Activated CD4-positive, alpha-beta T cell treated with anti-CD3 and anti-CD28 coated beads, Interleukin-2, amount 50 U/mL, for 24 hours (primary cell): ENCODE measurements around the gene CMC4.

Source experiments
- DNase-seq, 2 donors: peaks; one replicate each; pipeline ENCODE4 v3.0.0-alpha.2; 2020; ENCODE audit warnings: low read depth in 1 of 2, low spot score in 1 of 2

Gene CMC4

DNA sequence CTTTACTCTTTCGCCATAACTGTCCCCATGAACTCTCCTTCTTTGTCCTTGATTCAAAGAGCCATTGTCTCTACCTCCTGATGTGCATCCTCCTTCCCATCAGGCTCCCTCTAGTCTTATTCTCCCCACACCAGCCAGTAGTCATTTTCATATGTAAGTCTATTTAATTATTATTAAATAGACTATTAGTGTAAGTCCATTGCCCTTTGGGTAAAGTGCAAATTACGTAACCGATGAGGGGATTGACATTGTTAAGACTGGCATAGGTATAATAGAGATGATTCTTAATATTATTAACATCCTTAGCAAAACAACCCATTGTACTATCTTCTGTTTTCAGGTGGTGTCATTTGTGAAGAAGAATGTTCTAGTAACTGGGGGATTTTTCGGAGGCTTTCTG lies 16.7 kb downstream of the CMC4 start:
- no peak for DNase-seq

DNA sequence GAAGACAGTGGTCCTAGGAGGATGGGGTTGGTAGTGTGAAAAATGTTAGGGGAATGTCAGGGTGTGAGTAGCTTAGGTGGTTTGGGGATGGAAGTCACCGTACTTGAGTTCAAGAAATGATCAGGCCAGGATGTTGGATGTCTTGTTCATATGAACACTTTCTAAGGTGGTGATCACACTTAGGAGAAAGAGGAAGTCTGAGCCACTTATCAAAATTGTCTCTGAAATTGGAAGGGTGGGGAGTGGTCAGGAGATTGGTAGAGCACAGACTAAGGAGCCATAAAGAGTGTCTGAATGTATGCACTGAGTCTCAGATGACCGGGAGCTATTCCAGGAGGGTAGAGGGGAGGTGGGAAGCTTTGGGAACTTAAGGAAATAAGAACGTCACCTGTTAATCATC lies 17.3 kb downstream of the CMC4 start:
- no peak for DNase-seq

DNA sequence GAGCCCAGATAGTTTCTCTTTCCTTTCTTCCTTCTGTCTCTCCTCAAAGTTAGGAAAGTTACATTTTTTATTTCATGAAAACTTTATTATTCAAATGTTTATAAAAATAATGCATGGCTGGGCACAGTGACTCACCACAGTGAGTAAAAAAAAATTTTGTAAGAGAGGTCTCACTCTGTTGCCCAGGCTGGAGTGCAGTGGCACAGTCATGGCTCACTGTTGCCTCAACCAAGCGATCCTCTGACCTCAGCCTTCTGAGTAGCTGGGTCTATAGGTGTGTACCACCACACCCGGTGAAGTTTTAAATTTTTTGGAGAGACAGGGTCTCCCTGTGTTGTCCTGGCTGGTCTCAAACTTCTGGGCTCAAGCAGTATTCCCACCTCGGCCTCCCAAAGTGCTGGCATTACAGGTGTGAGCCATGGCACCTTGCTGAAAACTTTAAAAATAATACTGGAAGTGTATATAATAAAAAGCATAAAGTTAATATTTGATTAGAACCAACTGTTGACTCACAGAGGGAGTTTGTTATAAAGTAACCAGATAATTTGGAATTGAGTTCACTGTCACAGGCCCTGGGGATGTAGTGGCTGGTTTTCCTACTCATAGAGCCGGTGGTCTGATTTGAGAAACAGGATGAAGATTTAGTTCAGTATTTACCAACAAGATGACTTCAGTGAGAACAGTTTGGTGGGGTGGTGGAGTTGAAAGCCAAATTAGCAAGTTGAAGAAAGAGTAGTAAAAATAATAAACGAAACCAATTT lies 18.0 kb downstream of the CMC4 start:
- no peak for DNase-seq

DNA sequence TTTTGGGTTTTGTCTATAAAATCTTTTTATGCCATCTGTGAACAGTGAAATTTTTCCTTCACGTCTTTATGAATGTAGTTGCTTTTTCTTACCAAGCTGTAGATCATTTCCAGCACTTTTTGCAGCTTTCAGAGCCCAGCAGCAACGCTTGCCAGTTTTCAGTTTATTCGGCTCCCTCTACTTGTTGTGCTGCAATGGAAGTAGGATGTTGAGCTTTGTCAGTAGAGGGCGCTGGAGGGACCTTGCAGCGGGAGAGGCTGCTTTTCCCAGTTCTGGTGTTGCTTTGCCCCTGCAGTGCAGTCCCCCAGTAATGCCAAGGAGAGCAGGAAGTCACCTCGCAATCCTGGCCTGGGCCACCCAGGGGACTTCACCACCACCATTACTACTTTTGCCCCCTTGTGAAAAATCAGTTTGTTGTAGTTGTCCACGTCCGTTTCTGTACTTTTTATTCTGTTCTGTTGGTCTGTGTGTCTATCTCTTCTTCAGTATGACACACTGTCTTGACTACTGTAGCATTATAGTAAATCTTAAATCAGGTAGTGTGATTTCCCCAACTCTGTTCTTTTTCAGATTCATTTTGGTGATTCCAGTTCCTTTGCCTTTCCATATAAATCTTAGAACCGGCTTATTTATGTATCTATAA lies 21.8 kb downstream of the CMC4 start:
- DNase-seq: no peak

DNA sequence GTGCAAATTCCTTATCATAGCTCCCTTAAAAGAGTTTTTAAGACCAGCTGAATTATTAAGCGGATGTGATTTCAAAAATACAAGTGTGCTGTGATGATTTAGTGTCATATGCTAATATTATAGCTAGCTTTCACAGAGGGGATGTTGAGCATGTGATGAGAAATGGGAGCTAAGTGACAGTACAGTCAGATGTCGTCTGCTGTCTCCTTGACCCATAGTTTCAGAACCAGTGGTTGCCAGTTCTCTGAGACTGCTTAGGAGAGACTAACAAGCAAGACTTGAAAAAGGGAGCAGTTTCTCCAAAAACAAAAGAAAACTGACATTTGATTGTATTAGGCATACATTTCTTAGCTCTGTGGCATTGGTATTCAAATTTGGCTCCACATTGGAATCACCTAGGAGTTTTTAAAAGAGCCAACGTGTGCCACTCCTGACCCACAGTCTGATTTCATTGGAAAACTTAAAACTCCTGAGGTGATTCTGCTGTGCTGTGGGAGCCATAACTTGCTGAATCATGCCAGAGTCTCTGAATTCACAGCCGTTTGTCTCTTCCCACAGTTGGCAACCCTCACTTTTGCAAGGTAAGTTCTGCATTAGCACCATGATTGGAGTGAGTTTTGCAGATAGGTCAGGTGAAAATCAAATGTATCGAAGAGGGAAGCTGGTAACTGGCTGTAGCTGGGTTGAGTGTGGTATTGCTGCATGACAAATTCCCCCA lies 24.0 kb downstream of the CMC4 start:
- DNase-seq: no peak

DNA sequence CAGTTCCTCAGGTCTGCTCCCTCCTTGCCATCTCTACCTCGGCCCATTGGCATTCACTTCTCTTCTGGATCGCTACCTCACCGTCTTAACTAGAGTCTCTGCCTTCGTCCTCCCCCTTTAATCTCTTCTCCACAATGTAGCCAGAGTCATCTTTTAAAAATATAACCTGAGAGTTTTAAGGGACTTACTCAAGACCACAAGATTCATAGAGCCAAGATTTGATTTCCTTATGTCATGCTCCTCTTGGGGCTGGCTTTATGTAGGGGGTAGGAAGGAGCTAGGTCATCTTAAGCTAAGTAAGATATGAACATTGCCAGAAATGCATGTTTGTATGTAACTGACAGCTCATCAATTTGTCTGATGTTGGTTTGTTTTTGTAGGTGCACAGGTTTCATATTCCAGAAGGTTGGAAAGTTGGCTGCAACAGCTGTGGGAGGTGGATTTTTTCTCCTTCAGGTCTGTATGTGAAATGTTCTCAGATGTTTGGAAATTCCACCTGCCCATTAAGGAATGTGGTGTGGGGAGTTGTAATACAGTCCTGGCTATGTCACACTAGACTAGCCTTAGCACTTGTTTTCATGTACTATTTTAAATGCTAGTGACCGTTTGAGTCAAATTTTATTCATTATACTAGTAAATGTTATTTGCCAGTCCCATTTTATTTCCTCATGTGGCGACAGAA lies 24.7 kb downstream of the CMC4 start:
- no peak for DNase-seq

DNA sequence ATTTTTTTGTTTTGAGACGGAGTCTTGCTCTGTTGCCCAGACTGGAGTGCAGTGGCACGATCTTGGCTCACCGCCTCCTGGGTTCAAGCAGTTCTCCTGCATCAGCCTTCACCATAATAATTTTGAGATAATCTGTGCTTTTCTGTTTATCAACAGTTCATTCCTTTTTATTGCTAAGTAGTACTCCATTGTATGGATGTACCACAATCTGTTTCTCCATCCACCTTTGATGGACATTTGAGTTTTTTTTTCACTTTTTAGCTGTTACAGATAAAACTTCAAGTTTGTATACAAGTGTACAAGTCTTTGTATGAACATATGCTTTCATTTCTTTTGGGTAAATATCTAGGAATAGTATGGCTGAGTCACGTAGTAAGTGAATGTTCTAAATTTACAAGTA lies 35.2 kb downstream of the CMC4 start:
- DNase-seq: no peak

DNA sequence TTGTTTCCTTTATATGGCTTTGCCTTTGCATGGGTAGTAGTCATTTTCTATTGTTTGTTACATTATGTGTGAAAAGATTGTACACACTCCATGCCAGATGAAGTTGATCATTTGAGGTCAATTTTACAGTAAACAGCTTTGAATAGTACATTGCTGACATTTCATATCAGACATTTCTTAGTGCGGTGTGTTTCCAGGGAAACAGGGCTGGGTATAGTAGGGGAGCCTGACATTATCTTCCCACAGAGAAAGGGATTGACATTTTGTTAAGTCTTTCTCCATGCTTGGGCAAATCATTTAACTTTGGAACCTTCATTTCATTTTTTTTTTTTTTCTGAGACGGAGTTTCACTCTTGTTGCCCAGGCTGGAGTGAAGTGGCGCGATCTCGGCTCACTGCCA lies 39.3 kb downstream of the CMC4 start:
- DNase-seq: no peak

DNA sequence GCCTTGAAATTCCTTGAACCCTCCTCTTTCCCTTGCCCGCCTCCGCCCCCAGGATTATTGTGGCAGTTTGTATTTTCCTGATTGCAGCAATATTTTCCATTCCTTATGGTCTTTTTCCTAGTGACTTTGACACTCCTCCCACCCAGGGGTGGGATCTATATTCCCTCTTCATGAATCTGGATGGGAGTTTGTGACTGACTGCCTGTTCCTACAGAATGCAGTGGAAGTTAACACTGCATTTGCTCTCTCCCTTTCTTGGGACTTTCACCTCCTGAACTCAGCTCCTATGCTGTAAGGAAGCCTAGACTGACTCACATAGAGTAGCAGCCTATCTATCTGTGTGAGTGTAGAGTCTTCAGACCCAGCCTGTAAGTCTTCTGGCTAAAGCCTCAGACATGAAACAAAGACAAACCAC lies 42.1 kb downstream of the CMC4 start:
- DNase-seq: no peak

DNA sequence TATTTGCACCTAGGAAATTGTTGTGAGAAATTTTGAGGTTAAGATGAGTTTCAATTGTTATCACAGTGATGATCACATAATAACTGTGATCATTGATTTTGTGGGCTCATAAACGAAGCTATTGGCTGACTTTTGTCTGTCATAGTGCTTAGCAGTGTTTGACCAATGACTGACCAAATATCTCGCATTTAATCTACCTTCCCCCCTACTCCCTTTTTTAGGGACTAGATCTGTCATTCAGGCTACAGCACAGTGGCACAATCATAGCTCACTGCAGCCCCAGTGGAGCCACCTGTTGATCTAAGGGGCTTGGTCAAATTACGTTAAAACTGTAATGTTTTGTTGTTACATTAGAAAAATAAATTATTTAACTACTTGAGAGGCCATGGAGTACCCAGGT lies 42.8 kb downstream of the CMC4 start:
- no peak for DNase-seq

DNA sequence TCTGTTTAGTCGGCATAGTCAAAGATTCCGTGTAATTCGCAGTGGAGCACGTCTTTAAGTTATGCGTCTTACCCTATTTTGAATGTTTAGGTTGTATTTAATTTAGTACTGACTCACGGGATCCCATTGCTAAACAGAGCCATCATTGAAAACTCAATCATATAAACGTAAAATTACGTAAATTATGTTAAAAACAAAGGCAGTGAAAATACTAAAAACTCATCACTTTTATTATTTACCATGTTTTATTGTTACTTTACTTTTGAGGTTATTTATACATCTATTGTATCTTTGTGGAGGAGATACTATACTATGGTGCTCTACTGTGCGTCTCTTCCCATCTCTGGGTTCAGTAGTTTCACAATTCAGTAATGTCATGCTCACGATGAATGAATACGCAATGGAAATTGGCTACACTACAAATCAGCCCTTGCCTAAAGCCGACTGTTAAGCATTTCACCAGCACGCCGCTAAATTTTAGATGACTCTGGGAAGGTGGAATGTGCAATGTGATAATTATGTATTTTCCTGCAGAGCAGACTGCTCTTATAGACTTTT lies 43.3 kb downstream of the CMC4 start:
- peak in 1 of 2 donors; percentile 16 for DNase-seq

DNA sequence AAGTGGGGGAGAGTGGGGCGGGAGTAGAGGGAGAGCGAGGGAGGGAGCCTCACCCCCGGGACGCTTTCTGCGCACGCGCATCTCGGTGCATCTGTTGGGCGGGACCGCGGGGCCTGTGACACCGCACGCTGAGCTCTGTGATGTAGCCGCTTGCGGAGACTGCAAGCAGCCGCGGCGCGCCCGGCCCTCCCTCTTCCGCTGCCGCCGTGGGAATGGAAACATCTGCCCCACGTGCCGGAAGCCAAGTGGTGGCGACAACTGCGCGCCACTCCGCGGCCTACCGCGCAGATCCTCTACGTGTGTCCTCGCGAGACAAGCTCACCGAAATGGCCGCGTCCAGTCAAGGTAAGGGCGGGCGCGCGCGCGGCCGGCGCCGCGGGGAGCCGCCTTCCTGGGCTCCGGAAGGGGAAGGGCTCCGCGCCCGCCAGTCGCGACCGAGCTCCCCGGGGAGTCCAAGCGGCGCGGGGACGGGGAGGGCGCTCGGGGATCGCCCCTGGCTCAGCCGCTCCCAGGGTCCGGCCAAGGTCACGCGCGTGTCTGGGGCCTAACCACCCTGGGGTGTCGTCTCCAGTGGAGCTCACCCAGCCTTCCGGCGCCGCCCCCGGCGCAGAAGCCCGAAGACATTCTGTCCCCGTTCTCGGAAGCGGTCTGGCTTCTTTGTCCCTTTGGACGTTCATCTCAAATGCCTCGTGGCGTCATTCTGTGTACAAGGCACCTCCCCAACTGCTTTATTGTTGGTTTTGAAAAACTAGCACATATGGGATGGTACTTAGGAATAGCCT lies 44.0 kb downstream of the CMC4 start, which contains the start of gene FUNDC2:
FUNDC2 (plus strand) TSS at position 118 of the 782 bp plus-strand sequence; CDS start at position 213, 95 bp downstream.
- DNase-seq: peak; percentile 70 to 88

DNA sequence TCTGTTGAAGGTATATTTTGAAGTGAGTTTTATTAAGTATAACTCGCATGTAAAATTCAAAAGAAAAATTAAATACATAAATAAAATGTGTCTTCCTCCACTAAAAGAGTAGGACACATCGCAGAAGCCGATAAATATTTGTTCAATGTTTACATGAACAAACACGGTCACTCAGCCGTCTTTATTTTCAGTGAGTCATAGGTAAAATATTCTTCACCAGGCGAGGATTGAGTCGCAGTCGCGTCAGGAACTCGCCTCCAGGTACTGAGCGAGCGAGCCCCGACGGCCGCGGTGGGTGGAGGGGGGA lies 44.6 kb downstream of the CMC4 start:
- DNase-seq: no peak

DNA sequence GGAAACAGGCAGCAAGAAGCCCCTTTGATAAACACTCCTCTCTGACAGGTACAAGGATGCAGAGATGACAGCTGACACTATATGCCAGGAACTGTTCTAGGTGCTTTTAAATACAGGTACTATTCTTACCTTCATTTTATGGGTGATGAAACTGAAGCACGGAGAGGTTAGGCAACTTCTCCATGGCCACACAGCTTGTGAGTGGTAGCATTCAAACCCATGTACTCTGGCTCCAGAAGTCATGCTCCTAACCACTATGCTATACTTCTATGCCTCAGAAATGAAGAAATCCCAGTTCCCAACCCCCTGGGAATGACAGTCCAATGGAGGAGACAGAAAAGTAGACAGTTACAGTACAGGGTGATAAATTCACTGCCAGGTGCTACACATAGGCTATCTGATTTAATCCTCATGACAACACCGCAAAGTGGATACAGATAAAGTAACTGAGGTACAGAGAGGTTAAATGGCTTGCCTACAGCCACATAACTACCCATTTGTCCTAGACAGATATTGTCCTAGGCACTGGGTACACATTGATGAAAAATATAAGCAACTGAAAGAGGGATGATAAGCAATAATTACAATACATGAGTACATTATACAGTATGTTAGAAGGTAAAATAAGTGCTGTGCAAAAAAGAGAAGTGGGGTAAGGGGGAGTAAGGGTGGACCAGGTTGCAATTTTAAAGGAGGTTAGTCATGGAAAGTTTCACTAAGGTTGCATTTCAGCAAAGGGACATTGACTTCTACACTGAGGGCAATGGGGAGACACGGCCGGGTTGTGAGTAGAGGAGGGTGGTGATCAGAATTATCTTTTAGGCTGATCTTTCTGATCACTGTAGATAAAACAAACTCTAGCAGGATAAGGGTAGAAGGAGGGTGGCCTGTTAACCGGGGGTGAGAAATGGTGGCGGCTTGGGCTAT lies 46.8 kb downstream of the CMC4 start:
- no peak for DNase-seq

DNA sequence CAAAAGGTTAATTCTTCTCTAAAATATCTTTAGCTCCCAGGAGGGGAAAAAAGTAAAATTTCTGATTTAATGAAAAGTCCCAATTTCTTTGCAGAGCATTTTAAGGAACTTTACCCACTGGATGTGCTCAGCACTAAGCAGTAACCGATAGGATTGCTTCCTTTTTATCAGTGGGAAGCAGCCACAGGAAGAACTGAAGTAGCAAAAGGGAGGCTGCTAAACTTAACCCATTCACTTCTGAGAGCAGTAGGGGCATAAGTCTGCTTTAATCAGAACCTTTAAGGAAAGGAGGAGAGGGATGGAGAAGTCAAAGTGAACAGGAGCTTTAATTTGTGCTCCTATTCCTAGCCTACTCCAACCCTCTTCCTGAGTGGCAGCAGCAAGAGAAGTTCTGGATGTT lies 48.4 kb downstream of the CMC4 start, which contains the start of gene F8:
F8 (minus strand) TSS at position 139 of the 400 bp plus-strand sequence. CDS start 171 bp downstream, outside the sequence.
- DNase-seq: no peak

DNA sequence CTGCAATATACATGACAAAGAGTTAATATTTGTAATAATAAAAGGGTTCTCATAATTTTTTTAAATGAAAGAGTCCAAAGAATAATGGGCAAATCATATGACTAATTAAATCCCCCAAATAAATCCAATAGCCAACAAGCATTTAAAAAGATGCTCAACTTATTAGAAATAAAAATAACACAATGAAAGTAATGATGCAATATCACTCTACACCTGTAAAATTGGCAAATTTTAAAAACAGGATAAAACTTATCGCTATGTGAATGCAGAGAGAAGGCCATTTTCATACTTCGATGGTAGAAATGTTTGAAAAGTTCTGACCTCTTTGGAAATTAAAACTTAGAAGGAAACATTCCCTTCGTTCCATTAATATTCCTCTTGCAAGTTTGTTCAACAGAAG lies 50.3 kb downstream of the CMC4 start:
- DNase-seq: no peak
